Stimulated activated CD4-positive, alpha-beta T cell treated with anti-CD3 and anti-CD28 coated beads, TNF-alpha, amount 100 ng/mL, for 1 hour (primary cell): ENCODE results near the gene MYLK4.

Experiments used
- DNase-seq, 3 donors: peaks; one replicate each; pipeline ENCODE4 v3.0.0-alpha.2; 2020; ENCODE audit warnings: low read depth in 3 of 3, low spot score in 1 of 3

MYLK4 gene

DNA sequence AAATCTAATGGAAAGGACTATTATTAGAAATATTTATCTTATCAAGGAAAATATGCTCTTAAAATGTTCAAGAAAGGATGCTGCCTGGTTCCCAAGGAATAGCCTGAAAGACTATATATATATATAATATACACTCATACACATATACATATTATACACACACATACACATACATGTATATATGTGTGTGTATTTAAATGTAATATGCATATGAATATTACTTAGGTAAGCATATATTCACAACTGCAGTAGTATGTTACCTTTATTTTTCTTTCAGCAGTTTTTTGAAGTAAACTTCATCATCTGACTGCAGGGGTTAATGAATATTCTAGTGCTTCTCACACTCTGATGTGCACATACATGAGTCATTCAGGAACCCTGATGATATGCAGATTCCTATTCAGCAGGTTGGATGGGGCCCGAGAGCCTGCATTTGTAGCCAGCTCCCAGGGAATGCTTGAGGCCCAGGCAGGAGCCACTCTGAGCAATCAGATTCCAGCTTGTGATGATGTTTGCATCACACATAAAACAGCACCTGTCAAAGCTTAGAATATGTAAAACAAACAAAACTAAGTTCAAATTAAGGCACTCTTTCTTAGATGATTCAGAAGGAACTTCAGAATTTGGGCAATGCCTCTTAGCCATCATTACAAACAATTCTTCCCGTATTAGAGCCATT is 16.1 kb downstream of the MYLK4 start:
- no peak for DNase-seq

DNA sequence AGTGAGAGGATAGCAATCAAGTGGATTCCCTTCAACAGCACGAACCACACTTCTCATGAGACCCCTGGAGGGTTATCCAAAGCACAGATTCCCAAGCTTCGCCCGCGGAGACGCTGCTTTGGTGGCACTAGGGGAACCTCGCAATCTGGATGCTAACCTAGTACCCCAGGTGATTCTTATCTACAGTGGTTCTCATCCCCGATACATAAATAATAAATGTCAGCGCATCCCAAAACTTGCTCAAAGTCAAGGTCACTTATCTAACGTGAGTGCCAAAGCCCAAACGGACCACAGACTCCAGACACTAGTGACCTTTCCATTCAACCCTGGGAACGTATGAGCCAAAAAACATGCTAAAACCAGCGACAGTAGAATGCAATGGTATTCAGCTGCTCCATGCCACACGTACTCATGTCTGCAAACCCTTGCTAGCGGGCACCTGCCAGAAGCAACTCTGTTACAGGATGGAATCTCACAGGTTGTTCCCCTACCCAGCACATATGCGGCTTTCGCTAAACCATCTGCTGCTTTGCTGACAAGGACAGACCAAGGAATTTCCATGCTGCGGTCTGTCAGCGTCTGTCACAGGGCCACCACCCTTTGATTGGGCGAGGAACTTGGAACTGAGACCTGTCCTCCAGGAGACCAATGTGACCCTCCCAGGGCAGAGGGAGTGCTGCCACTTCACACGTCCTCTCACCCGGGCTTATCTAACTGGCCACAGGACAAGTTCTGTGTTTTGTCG is 16.8 kb downstream of the MYLK4 start:
- no peak for DNase-seq

- no peak for DNase-seq
Observed at GRCh38 chr6:2733324-2733723, 17.4 kb downstream of the MYLK4 start.

GRCh38 chr6:2732503-2733089 is 18.1 kb downstream of the MYLK4 start:
- no peak for DNase-seq

DNA sequence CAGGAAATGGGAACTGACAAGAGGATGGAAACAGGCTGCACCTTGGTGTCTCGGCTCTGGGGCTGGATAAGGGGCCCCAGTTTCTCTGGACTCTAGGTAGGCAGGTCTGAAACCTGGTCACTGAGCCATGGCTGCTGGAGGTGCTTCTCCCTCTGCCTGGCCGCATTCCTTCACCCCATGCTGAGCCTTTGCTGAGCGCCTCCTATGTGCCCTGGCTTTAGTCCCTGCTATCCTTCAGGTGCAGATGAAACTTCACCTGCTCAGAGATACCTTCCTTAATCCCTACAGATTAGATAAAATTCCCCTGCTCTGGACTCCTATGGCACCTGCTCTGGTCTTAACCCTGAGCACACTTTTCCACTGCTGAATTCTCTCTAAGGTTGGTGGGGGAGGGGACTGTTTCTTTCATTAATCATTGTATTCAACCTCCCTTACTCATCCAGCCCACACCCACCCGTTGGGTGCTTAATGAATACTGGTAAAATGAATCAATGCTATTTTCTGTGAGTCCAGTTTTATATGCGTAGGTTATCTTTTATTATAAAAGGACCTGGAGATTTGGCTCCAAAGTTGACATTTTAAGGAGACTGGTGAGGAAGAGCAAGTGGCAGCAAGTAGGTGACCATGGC is 19.3 kb downstream of the MYLK4 start:
- no peak for DNase-seq

GRCh38 chr6:2730353-2731107 is 20.2 kb downstream of the MYLK4 start:
- no peak for DNase-seq

DNA sequence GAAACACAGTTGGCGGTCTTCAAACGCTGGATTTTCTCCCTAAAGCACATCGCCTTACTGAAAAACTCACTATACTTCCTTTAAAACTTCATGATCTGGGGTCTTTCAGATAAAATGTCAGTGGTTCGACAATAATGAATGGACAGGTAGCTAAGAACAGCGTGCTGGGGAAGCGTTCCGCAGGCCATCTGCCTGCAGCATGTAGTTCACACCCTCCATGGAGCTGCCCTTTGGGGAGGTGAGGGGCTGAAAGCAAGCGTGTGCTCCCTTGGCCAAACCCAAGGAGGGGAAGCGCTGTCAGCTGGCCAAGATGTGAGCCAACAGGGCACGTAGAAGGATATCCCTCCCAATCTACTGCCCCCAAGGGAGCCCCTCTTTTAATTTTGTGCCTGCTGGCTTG is 20.8 kb downstream of the MYLK4 start:
- no peak for DNase-seq

DNA sequence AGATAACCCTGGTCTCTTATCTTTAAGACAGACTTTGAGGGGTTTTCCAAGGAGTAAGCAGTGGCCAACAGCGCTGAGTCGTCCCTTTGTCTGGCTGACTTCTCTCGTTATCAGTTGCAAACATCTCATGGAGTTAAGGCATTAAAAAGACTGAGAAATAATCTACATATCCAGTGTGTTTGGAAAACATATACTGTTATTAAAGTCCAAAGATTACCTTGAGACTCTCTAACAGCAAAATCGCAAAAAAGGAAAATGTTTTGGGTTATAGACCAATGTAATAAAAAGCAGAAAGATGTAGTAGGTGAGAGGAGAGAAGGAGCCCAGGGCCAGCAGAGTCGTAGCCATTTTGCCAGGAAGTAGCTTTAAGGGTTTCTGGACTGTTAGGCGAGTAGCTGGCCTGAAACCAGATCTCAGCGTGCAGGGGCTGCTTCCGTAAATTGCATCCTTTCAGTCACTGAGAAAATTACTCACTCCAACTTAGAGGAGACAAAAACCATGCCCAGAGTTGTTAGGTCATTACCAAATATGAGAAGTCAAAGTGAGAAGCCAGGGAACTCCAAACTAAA is 24.6 kb downstream of the MYLK4 start:
- DNase-seq, result no peak

GRCh38 chr6:2725364-2725988 is 25.2 kb downstream of the MYLK4 start:
- no peak for DNase-seq

DNA sequence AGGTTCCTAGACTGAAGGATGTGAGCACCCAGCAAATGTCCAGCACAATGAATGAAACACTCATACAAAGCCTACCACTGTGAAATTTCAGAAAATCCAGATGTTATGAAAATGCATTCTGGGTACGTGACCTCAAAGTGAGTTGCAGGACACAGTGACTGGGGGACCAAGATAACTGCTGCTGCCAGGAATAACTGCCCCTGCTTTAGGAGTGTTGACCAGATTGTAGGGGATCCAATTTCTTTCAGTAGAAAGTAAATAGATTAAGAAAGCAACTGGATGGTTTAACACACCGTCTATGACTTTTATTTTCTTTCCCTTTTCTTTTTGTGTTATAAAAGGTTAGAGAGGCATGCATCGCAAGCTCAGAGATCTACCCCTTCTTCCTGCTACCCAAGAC is 29.5 kb downstream of the MYLK4 start:
- DNase-seq, result no peak

DNA sequence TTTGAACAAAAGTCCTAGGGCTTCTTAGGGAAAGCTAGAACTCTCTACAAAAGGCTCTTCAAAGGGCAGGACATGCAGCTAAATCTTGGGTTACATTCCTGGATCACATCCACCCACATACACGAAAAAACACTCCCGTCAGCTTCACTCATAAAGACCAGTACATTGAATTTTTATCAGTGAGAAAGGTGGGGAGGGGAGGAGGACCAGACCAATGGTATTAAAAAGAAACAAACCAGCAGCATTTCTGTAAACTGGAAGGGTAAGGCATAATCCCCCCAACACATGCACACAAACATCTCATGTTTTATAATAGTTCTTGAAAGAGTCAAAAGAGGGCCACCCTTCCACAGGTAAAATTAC is 31.6 kb downstream of the MYLK4 start:
- DNase-seq, result no peak

GRCh38 chr6:2718334-2719092 is 32.2 kb downstream of the MYLK4 start:
- no peak for DNase-seq

GRCh38 chr6:2716936-2717700 is 33.6 kb downstream of the MYLK4 start:
- DNase-seq, result no peak

GRCh38 chr6:2715737-2716136 is 35.0 kb downstream of the MYLK4 start:
- no peak for DNase-seq

DNA sequence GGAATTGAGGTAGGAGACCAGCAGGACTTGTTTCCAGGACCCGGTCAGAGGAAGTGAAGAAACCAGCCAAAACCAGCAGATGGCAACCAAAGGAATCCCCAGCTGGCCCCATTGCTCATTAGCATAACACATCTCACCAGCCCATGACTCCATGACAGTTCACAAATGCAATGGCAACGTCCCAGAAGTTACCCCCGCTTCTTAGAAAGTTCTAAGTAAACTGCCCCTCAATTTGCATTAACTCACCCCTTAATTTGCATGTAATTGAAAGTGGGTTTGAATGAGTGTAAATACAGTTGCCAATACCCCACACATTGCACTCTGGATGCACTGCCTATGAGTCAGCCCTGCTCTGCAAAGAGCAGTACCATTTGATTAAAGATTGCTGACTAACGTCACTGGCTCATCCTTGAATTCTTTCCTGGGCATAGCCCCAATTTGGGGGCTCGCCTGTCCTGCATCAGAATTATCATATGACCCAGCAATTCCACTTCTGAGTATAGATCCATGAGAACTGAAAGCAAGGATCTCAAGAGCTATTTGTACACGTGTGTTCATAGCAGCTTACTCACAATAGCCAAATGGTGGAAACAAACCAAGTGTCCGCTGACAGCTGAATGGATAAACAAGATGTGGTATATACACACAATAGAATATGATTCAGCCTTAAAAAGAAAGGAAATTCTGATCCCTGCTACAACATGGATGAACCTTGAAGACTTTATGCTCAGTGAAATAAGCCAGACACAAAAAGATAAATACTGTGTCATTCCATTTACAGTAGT is 36.4 kb downstream of the MYLK4 start:
- no peak for DNase-seq

DNA sequence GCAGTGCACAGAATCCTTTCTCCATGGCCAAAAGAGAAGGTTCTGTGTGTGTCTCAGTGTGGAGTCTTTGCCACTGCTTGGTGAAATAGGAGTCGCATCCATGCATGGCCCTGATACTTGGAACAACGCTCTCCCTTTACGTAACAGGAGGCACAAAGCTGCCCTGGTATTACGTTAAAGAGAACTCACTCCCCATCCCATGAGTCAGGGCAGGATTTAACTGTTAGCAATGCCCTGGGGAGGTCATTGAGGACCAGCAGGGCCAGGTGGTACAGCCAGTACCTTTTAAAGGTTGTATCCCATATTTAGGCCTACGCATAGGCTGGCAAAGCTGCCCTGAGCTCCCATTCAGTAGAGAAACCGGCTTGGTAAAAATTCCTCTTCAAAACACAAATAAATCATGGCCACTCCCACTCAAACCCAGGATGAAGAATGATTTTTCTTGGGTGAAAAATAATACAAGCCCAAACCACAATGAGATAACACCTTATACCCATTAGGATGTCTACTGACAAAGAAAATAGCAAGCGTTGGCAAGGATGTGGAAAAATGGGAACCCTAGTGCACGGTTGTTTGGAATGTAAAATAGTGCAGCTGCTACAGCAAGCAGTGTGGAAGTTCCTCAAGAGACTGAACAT is 37.1 kb downstream of the MYLK4 start:
- no peak for DNase-seq

GRCh38 chr6:2712102-2712501 is 38.6 kb downstream of the MYLK4 start:
- no peak for DNase-seq

GRCh38 chr6:2710412-2710811 is 40.3 kb downstream of the MYLK4 start:
- no peak for DNase-seq
